Loucy (cell line): ENCODE measurements around the gene UBXN6.

Source experiments
- CTCF ChIP-seq: fragments of 200-600 bp; sonication (generic); conservative IDR thresholded peaks from 2 replicates; pipeline ENCODE4 v1.5.1; 2014; ENCODE audit warnings: mild to moderate bottlenecking, antibody characterized with exemption, low read length
- EZH2phosphoT487 ChIP-seq: fragments of 200-600 bp; IDR thresholded peaks from 2 replicates; pipeline ENCODE4 v1.6.1; 2018; ENCODE audit warnings: antibody characterized with exemption, mild to moderate bottlenecking, moderate library complexity, borderline replicate concordance

GRCh38 chr19:4445963-4446703, 11.5 kb downstream of the UBXN6 start:
- TF ChIP-seq CTCF (no peak), EZH2phosphoT487 (no peak)
